Fibroblast of skin of right quadriceps (primary cell): ENCODE data around the gene GOLGA6C.
"Not testable (repeated sequence)": the region's sequence is repeated elsewhere in the genome, so short reads cannot be mapped to it uniquely, and the experiment has no call there.

Experiments
- DNase-seq: peaks from one replicate; pipeline ENCODE4 v3.0.0-alpha.2; 2013

Gene GOLGA6C

GRCh38 chr15:75258620-75259343 is 648 bp downstream of the GOLGA6C start:
- not testable (repeated sequence) for DNase-seq

- DNase-seq = not testable (repeated sequence)
Observed at GRCh38 chr15:75259873-75260272, 1.7 kb downstream of the GOLGA6C start.

GRCh38 chr15:75273751-75274359 is 15.7 kb downstream of the GOLGA6C start:
- DNase-seq = not testable (repeated sequence)

DNA sequence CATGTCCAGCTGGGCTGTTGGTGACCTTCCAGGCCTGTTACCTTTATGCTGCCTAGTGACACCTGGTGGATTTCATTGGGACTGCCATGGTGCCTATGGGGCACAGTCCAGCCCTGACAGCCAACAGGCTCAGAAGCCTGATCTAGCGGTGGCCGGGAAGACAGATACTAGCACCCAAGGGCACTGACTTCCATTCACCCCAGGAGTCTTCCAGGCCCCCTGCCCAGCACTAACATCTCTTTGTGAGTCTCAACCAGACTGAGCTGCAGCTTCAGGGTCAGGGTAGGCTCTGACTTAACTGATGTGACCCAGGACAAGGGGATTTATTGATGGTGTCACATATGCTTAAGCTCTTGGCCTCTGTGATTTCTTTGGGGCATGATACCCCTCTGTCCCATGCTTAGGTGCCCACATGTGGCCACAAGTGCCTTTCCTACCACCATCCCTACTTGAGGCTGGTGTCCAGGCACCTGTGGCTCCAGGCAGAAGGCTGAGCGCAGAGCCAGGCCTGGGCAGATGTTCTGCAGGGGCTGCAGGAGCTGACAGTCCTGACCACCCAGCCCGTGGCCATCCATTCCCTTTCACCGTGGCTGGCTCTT is 16.5 kb downstream of the GOLGA6C start:
- not testable (repeated sequence) for DNase-seq

- DNase-seq = not testable (repeated sequence)
Observed at GRCh38 chr15:75275617-75276016, 17.5 kb downstream of the GOLGA6C start.

GRCh38 chr15:75278497-75278896 is 20.4 kb downstream of the GOLGA6C start:
- DNase-seq = not testable (repeated sequence)

- DNase-seq = not testable (repeated sequence)
Observed at GRCh38 chr15:75282572-75282971, 24.4 kb downstream of the GOLGA6C start, which contains the start of gene GOLGA6D. TSS of gene GOLGA6D (plus strand) at chr15:75282835. CDS start at chr15:75282876, 41 bp downstream.

- DNase-seq = not testable (repeated sequence)
Observed at GRCh38 chr15:75284152-75284551, 26.0 kb downstream of the GOLGA6C start.

GRCh38 chr15:75293660-75294059 is 35.5 kb downstream of the GOLGA6C start:
- DNase-seq = not testable (repeated sequence)

DNA sequence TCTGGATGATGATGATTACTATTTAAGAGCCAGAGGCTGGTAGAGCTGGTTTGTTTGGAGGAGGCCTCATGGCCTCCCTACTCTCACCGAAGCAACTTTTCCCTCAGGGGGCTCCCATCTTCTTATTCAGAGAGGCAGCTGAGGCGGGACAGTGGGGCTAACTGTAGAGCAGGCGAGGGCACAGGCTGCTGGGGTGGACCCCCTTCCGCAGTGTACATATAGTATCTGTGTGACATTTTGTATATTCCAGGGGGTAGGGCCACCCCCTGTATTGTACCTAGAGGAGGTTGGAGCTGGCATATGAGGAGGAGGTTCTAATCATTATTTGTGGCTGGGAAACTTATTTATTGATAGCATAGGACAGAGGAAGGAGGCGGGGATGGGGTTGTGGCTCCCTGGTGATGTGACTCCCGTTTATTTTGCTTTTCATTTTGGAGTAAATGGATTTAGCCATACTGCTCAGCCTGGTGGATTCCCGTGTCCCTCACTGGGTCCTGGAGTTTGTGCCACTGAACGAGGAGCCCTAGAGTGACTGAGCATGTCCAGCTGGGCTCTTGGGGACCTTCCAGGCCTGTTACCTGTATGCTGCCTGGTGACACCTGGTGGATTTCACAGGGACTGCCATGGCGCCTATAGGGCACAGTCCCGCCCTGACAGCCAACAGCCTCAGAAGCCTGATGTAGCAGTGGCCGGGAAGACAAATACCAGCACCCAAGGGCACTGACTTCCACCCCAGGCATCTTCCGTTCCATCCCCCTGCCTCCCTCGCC is 40.6 kb downstream of the GOLGA6C start:
- DNase-seq = not testable (repeated sequence)

DNA sequence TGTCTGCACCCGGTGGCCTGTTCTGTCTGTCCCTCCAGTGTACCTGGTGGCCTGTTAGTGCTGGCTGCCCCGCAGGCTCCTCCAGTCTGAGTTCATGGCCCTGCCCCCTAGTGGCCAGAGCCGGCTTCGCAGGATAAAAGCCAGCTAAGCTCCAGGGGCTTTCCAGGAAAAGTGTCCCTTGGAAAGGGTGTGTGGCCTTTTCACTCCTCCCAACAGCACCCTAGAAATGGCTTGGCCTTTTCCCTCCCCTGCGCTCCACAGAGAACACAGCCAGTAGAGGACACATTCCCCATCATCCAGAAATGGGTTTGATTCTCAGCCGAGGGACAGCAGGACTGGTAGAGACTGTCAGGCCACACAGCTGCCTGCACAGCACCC is 41.2 kb downstream of the GOLGA6C start:
- DNase-seq = not testable (repeated sequence)

GRCh38 chr15:75300026-75300425 is 41.9 kb downstream of the GOLGA6C start:
- DNase-seq = not testable (repeated sequence)

DNA sequence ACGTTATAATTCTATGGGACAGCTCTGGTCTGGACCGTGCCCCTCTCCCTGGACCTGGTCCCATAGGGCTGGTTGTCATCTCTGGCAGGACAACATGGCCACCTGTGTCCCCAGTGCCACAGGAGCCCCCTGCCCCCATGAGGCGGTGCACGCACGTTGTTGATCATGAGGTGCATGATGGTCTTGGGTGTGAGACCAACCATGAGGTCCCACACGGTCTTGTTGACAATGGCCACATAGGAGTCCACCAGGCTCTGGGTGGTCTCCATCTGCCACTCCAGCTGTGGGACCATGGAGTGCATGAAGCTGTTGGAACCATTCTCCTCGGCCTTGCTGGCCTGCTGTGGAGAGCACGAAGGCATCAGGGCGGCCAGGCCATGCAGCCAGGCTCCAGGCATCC is 44.2 kb downstream of the GOLGA6C start:
- DNase-seq = no peak

DNA sequence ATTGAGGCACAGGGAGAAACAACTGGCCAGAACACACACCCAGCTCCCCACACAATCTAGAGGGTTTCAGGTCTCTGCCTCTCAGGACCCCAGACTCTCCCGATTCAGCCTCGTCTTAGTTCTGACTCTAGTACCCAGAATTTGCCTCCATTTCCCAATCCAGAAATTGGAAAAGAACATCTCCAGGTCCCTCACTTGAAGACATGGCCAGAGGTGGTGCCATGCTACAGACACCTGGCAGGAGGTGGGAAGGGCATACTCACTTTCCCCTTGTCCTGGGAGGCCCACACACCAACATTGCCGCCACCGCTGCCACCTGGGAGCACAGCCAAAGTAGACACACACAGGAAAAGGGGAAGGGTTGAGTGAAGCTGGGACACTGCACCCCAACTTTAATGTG is 44.6 kb downstream of the GOLGA6C start:
- not testable (repeated sequence) for DNase-seq

DNA sequence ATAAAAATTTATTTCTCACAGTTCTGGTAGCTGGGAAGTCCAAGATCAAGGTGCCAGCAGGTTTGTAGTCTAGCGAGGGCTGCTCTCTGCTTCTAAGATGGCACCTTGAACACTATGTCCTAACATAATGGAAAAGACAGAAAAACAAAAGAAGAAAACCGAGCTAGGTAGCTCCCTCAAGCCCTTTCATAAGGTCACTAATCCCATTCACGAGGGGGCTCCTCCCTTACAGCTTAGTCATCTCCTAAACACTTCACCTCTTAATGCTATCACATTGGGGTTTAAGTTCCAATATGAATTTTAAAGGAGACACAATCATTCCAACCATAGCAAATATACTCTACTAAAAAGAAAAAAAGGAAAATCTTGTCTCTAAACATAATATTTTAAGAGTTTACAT is 48.1 kb downstream of the GOLGA6C start:
- no peak for DNase-seq

DNA sequence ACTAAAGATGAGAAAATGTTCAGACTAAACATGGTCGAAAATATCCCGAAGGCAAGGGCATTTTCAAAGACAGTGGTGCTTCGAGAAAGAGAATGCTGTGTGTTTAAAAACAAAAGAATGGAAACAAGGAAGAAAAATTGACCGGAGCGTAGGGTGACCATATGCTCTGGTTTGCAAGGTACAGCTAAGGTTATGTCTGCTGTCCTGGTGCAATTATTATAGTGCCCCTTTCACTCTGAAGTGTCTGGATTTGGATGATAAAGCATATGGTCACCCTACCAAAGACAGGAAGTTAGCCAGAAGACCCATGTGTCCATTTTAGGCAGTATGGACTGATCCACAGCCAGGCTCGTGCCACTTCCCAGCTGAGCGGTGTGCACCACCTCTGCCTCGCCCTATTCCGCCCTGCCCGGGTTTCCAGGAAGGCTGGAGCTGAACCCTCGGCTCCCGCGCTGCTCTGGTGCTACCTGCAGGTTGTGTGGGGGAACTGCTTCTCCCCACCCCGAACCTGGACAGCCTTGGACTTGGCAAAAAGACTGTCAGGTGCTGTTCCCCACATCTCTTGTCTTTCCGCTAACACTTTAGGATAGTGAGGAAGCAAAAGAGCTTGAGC is 49.8 kb downstream of the GOLGA6C start:
- peak; percentile 3 for DNase-seq

GRCh38 chr15:75309711-75310110 is 51.6 kb downstream of the GOLGA6C start:
- no peak for DNase-seq

DNA sequence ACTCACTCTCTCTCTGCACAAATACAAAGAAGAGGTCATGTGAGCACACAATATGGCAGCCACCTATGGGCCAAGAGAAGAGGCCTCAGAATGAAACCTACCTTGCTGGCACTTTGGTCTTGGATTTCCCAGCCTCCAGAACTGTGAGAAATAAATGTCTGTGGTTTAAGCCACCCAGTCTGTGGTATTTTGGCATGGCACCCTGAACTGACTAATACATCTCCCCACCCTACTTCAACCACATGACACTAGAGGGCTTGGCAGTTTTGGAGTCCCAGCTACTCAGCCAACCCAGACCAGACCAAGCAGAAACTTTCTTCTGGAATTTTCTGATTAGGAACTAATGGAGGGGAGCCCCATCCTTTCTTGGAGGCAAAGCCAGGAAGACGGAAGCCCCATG is 54.4 kb downstream of the GOLGA6C start:
- peak; percentile 15 for DNase-seq

DNA sequence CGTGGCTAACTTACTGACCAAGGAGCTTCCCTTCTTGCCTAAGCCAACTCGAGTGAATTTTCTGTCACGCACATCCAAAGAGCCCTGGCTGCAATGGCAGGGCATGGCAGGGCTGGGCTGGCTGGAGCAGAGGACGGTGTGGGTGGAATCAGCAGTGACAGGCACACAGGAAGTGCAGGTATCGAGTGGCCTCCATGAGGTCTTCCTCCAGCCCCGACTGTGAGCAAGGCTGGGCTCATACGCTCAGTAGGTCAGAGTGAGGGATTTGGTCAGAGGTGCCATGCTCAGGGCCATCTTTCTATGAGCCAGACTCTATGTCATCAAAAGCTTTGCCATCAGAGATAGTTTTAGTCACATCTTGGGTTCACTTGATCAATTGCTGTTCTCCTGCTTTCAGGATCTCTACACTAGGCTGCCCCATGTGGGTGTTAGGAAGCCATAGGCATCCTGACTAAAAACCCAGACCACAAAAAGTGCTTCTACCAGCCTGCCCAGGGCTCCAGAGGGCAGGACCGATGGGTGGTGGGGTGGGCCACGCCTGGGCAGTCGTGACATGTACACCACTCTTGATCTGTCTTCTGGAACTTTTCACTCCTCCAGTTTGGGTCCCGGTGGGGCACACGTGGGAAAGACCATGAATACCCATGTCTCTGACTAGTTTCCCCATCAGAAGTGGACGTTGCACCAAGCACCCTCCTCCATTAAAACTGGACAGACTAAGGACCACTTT is 55.1 kb downstream of the GOLGA6C start:
- DNase-seq = no peak

DNA sequence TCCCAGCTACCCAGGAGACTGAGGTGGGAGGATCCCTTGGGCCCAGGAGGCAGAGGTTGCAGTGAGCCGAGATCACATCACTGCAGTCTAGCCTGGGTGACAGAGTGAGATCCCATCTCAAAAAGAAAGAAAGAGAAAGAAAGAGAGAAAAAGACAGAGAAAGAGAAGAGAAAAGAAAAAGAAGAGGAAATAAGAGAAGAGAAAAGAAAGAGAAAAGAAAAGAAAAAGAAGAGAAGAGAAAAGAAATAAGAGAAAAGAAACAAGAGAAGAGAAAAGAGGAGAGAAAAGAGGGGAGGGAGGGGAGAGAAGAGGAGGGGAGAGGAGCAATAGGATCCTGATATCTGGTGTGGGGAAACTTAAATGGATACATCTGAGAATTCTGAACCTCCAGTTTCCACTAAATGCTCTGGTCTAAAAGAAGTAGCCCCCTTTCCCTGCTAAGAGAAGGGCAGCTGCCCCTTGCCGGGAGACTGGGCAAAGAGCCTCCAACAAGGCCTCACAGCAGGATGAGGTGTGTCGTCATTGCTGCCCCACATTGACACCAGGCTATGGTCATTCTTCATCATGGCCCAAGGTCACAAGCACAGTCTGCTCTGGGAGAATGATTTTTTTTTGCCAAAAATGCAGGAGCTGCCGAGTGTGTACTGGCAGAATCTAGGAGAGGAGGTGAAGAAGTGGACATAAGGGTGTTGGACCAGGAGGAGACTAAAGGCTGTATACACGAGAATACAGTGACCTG is 56.6 kb downstream of the GOLGA6C start:
- no peak for DNase-seq

- DNase-seq = not testable (repeated sequence)
Observed at GRCh38 chr15:75319231-75319897, 61.2 kb downstream of the GOLGA6C start.
